Mesenchymal stem cell (in vitro differentiated cells and primary cell): Measurements from ENCODE around the gene SASH1.

Source experiments
- DNase-seq: peaks from one replicate; pipeline ENCODE4 v3.0.0-alpha.2; 2013
- H2AFZ ChIP-seq: one replicate; pipeline ENCODE4 v1.6.1; 2013; ENCODE audit warnings: low read depth, mild to moderate bottlenecking, control low read depth, inconsistent platforms, low read length, moderate library complexity
- H2AK5ac ChIP-seq: 2 replicates; pipeline ENCODE4 v1.6.1; 2013; ENCODE audit warnings: low read length, moderate library complexity, mild to moderate bottlenecking, inconsistent platforms; ENCODE audit not compliant: severe bottlenecking
- H2BK120ac ChIP-seq: one replicate; pipeline ENCODE4 v1.6.1; 2013; ENCODE audit warnings: low read depth, mild to moderate bottlenecking, inconsistent platforms, low read length, moderate library complexity
- H2BK12ac ChIP-seq, 2 experiments: one replicate each; pipeline ENCODE4 v1.6.1; 2013; ENCODE audit warnings: inconsistent platforms in 2 of 2, low read length in 2 of 2, mild to moderate bottlenecking in 2 of 2, moderate library complexity in 2 of 2, control low read depth in 1 of 2
- H2BK15ac ChIP-seq: one replicate; pipeline ENCODE4 v1.6.1; 2013; ENCODE audit warnings: mild to moderate bottlenecking, low read depth, inconsistent platforms; ENCODE audit not compliant: poor library complexity, severe bottlenecking
- H2BK5ac ChIP-seq: 2 replicates; pipeline ENCODE4 v1.6.1; 2013; ENCODE audit warnings: low read depth, mild to moderate bottlenecking, low read length, control low read depth, inconsistent platforms; ENCODE audit not compliant: poor library complexity, severe bottlenecking
- H3K14ac ChIP-seq, 2 experiments: one replicate each; pipeline ENCODE4 v1.6.1; 2013; ENCODE audit warnings: inconsistent platforms in 2 of 2, low read length in 2 of 2, control low read depth in 1 of 2, mild to moderate bottlenecking in 1 of 2, moderate library complexity in 1 of 2
- H3K18ac ChIP-seq, 2 experiments: one replicate each; pipeline ENCODE4 v1.6.1; 2013; ENCODE audit warnings: inconsistent platforms in 2 of 2, low read length in 2 of 2, control low read depth in 1 of 2, low read depth in 1 of 2, mild to moderate bottlenecking in 1 of 2
- H3K23ac ChIP-seq, 2 experiments: one replicate each; pipeline ENCODE4 v1.6.1; 2013; ENCODE audit warnings: inconsistent platforms in 2 of 2, low read length in 2 of 2, mild to moderate bottlenecking in 2 of 2, moderate library complexity in 2 of 2, control low read depth in 1 of 2
- H3K27ac ChIP-seq: 2 replicates; pipeline ENCODE4 v1.5.1; 2013; ENCODE audit warnings: mild to moderate bottlenecking, moderate library complexity, low read length, control low read depth, inconsistent platforms; ENCODE audit not compliant: poor library complexity, severe bottlenecking
- H3K27me3 ChIP-seq, 2 experiments: 2 replicates each; pipeline versions ENCODE4 v1.6.1 to v1.7.0; 2013; ENCODE audit warnings: low read length in 2 of 2, mild to moderate bottlenecking in 2 of 2, moderate library complexity in 2 of 2, control low read depth in 1 of 2, inconsistent platforms in 1 of 2; ENCODE audit not compliant: control insufficient read depth in 1 of 2, insufficient read depth in 1 of 2
- H3K36me3 ChIP-seq, 2 experiments: 2 replicates each; pipeline versions ENCODE4 v1.6.1 to v1.7.0; 2013; ENCODE audit warnings: low read length in 2 of 2, control low read depth in 1 of 2, inconsistent platforms in 1 of 2, low read depth in 1 of 2, mild to moderate bottlenecking in 1 of 2; ENCODE audit not compliant: insufficient read depth in 2 of 2, control insufficient read depth in 1 of 2
- H3K4ac ChIP-seq, 2 experiments: one replicate each; pipeline ENCODE4 v1.6.1; 2013; ENCODE audit warnings: inconsistent platforms in 2 of 2, low read length in 2 of 2, mild to moderate bottlenecking in 2 of 2, moderate library complexity in 2 of 2, control low read depth in 1 of 2, low read depth in 1 of 2
- H3K4me1 ChIP-seq: 2 replicates; pipeline ENCODE4 v1.6.1; 2013; ENCODE audit warnings: low read depth, low read length, control low read depth; ENCODE audit not compliant: control insufficient read depth, insufficient read depth
- H3K4me2 ChIP-seq: 2 replicates; pipeline ENCODE4 v1.6.1; 2013; ENCODE audit warnings: low read length, mild to moderate bottlenecking, inconsistent platforms; ENCODE audit not compliant: poor library complexity, severe bottlenecking
- H3K4me3 ChIP-seq, 2 experiments: 2 replicates each; pipeline versions ENCODE4 v1.5.1 to v1.7.0; 2013; ENCODE audit warnings: low read length in 2 of 2, mild to moderate bottlenecking in 2 of 2, control low read depth in 1 of 2, low read depth in 1 of 2; ENCODE audit not compliant: insufficient read depth in 1 of 2
- H3K79me1 ChIP-seq: replicated peaks from 2 replicates; pipeline ENCODE4 v1.6.1; 2013; ENCODE audit warnings: mild to moderate bottlenecking, control low read depth, low read length, inconsistent platforms; ENCODE audit not compliant: poor library complexity, severe bottlenecking
- H3K9ac ChIP-seq: 2 replicates; pipeline ENCODE4 v1.7.0; 2013; ENCODE audit warnings: mild to moderate bottlenecking, low read length, moderate library complexity
- H3K9me3 ChIP-seq: 2 replicates; pipeline ENCODE4 v1.7.0; 2013; ENCODE audit warnings: mild to moderate bottlenecking, low read length; ENCODE audit not compliant: control insufficient read depth
- H4K8ac ChIP-seq: one replicate; pipeline ENCODE4 v1.6.1; 2013; ENCODE audit warnings: inconsistent platforms, mild to moderate bottlenecking, low read length, moderate library complexity
- H4K91ac ChIP-seq: one replicate; pipeline ENCODE4 v1.6.1; 2013; ENCODE audit warnings: mild to moderate bottlenecking, low read length, inconsistent platforms
- WGBS: methylation state at CpG from one replicate; pipeline ENCODE4 v1.1.7; 2013; ENCODE audit warnings: mixed read lengths; 5-methylcytosine and 5-hydroxymethylcytosine counted together

The SASH1 gene

GRCh38 chr6:148457843-148458159 is 115.2 kb downstream of the SASH1 start:
- H3K27ac ChIP-seq: no peak overlapping the region
- H2AK5ac ChIP-seq: no peak overlapping the region
- H4K8ac ChIP-seq: no peak overlapping the region
- H2BK12ac ChIP-seq: no peak overlapping the region
- WGBS: 52% methylated on average over 3 of the region's 4 CpGs
- no peak overlapping the region for H3K18ac ChIP-seq
- H2AFZ ChIP-seq: no peak overlapping the region
- H3K23ac ChIP-seq: no peak overlapping the region
- no peak overlapping the region for H2BK5ac ChIP-seq
- no peak overlapping the region for H2BK120ac ChIP-seq
- H3K4me2 ChIP-seq: no peak overlapping the region
- peaks cover 17 to 75% of the 10 kb centered on the region in 2 experiments for H3K36me3 ChIP-seq
- no peak overlapping the region for H3K4me3 ChIP-seq
- no peak for DNase-seq
- no peaks in the 10 kb centered on the region for H3K9me3 ChIP-seq
- H3K4ac ChIP-seq: no peak overlapping the region
- H3K27me3 ChIP-seq: no peaks in the 10 kb centered on the region
- H3K4me1 ChIP-seq: peaks cover 2% of the 10 kb centered on the region
- no peak overlapping the region for H3K14ac ChIP-seq
- H2BK15ac ChIP-seq: no peak overlapping the region
- peaks cover 25% of the 10 kb centered on the region for H3K79me1 ChIP-seq
- H4K91ac ChIP-seq: no peak overlapping the region
- H3K9ac ChIP-seq: no peak overlapping the region

- peaks cover 21% of the 10 kb centered on the region for H3K79me1 ChIP-seq
- peaks cover under 1% of the 10 kb centered on the region for H3K4me1 ChIP-seq
- no peak overlapping the region for H3K18ac ChIP-seq
- H3K36me3 ChIP-seq: peaks cover 10 to 70% of the 10 kb centered on the region in 2 experiments
- no peak overlapping the region for H2BK5ac ChIP-seq
- H2BK15ac ChIP-seq: no peak overlapping the region
- H2AFZ ChIP-seq: no peak overlapping the region
- 100% methylated on average over 4 of the region's 4 CpGs for WGBS
- no peak overlapping the region for H2BK120ac ChIP-seq
- no peaks in the 10 kb centered on the region for H3K9me3 ChIP-seq
- H4K8ac ChIP-seq: no peak overlapping the region
- H3K4me2 ChIP-seq: no peak overlapping the region
- DNase-seq: no peak
- H3K4me3 ChIP-seq: no peak overlapping the region
- H4K91ac ChIP-seq: peak overlapping the region; percentile 53
- H3K27ac ChIP-seq: no peak overlapping the region
- no peak overlapping the region for H3K14ac ChIP-seq
- no peak overlapping the region for H2BK12ac ChIP-seq
- peak overlapping the region in 1 of 2 experiments; percentile 31 for H3K4ac ChIP-seq
- no peak overlapping the region for H3K9ac ChIP-seq
- no peak overlapping the region for H2AK5ac ChIP-seq
- no peak overlapping the region for H3K23ac ChIP-seq
- no peaks in the 10 kb centered on the region for H3K27me3 ChIP-seq
Measured at GRCh38 chr6:148459238-148459637, 116.6 kb downstream of the SASH1 start.

- H2BK5ac ChIP-seq: no peak overlapping the region
- no peak overlapping the region for H2BK15ac ChIP-seq
Measured at GRCh38 chr6:148460876-148461646, 118.4 kb downstream of the SASH1 start.

GRCh38 chr6:148461986-148462577 is 119.4 kb downstream of the SASH1 start:
- peak; percentile 68 for DNase-seq
- Histone ChIP-seq H3K23ac (no peak overlapping the region), H3K27ac (no peak overlapping the region), H2BK5ac (no peak overlapping the region), H2BK15ac (no peak overlapping the region), H3K79me1 (peaks cover 20% of the 10 kb centered on the region), H3K4me3 (no peak overlapping the region), H3K27me3 (no peaks in the 10 kb centered on the region), H3K18ac (no peak overlapping the region), H4K91ac (no peak overlapping the region), H2AFZ (no peak overlapping the region), H2AK5ac (no peak overlapping the region), H3K9ac (no peak overlapping the region), H2BK120ac (no peak overlapping the region), H4K8ac (no peak overlapping the region), H3K4ac (no peak overlapping the region), H3K4me2 (no peak overlapping the region), H3K4me1 (peaks cover 2% of the 10 kb centered on the region), H3K9me3 (no peaks in the 10 kb centered on the region), H2BK12ac (no peak overlapping the region), H3K36me3 (peaks cover 0 to 52% of the 10 kb centered on the region in 2 experiments), H3K14ac (no peak overlapping the region)
- WGBS: 17% methylated on average over 2 of the region's 2 CpGs

More at GRCh38 chr6:148460876-148461646, 118.4 kb downstream of the SASH1 start:
- H2AK5ac ChIP-seq: no peak overlapping the region
- H3K14ac ChIP-seq: no peak overlapping the region
- H3K9ac ChIP-seq: no peak overlapping the region
- no peak overlapping the region for H3K23ac ChIP-seq
- H3K27me3 ChIP-seq: no peaks in the 10 kb centered on the region
- peaks cover 2% of the 10 kb centered on the region for H3K4me1 ChIP-seq
- peak overlapping the region; percentile 36 for H4K8ac ChIP-seq
- H3K4ac ChIP-seq: no peak overlapping the region
- H2AFZ ChIP-seq: no peak overlapping the region
- H3K9me3 ChIP-seq: no peaks in the 10 kb centered on the region
- H3K27ac ChIP-seq: no peak overlapping the region
- H2BK120ac ChIP-seq: no peak overlapping the region
- H4K91ac ChIP-seq: no peak overlapping the region
- 75% methylated on average over 6 of the region's 6 CpGs for WGBS
- peak overlapping the region; percentile 52 to 71 for H3K18ac ChIP-seq
- peak overlapping the region in 1 of 2 experiments; percentile 94 for H2BK12ac ChIP-seq
- H3K36me3 ChIP-seq: peaks cover 2 to 52% of the 10 kb centered on the region in 2 experiments
- peak; percentile 52 for DNase-seq
- H3K4me2 ChIP-seq: no peak overlapping the region
- peaks cover 20% of the 10 kb centered on the region for H3K79me1 ChIP-seq
- no peak overlapping the region for H3K4me3 ChIP-seq
